GM21390 (cell line): ENCODE data around the gene RTF2.

Experiments
- ATAC-seq: cut with Tn5 transposase; IDR thresholded peaks from one replicate; pipeline ENCODE4 v1.9.1; 2021; ENCODE audit not compliant: unreplicated experiment

RTF2 gene

DNA sequence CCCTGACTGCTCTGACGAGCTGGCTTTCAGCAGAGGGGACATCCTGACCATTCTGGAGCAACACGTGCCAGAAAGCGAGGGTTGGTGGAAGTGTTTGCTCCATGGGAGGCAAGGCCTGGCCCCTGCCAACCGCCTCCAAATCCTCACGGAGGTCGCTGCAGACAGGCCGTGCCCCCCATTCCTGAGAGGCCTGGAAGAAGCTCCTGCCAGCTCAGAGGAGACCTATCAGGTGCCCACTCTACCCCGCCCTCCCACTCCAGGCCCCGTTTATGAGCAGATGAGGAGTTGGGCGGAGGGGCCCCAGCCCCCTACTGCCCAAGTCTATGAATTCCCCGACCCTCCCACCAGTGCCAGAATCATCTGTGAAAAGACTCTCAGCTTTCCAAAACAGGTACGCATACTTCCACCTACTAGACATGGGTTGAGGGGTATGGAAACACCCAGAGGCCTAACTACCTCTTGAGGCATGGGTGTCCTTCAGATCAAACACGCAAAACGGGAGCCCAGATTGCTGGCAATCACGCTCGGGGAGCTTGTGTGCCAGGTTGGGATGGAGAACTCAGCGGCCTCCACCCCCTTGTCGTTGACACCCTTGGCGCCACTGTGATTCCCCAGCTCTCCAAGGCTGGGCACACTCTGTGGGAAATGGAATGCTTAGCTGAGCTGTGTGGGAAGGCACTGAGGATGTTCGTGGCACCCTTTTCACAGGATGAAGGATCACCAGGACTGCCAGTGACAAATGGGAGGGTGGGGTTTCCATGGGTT lies 31.0 kb upstream of the RTF2 start:
- no peak for ATAC-seq

- no peak for ATAC-seq
These were observed 30.1 kb upstream of the RTF2 start for GRCh38 chr20:56438284-56438683.

DNA sequence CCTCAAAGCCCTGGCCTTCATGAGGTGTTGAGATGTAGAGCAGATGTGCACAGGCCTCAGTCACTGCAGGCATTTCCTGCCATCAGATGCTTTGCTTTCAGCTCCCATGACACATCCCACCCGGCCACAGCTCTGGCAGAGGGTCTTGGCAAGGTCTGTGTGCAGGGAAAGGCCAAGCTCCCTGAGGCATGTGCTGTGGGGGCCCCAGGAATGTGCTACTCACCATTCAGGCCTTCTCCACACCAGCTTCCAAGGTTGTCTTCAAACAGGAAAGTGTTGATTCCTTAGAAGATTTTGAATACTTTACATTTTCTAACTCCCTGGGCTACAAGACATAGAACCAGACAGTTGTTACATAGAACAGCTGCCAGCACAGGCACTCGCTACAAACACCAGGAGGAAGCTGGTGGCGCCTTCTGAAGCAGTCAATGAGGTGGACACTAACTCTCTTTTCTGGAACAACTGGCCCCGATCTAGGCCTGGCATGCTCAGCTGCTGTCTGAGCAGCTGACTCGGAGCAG lies 28.6 kb upstream of the RTF2 start:
- no peak for ATAC-seq

- ATAC-seq = peak; percentile 73
These were observed 27.9 kb upstream of the RTF2 start for GRCh38 chr20:56440346-56441007.

- ATAC-seq = no peak
These were observed 25.8 kb upstream of the RTF2 start for GRCh38 chr20:56442389-56443365.

- no peak for ATAC-seq
These were observed 24.5 kb upstream of the RTF2 start for GRCh38 chr20:56443654-56444540.

DNA sequence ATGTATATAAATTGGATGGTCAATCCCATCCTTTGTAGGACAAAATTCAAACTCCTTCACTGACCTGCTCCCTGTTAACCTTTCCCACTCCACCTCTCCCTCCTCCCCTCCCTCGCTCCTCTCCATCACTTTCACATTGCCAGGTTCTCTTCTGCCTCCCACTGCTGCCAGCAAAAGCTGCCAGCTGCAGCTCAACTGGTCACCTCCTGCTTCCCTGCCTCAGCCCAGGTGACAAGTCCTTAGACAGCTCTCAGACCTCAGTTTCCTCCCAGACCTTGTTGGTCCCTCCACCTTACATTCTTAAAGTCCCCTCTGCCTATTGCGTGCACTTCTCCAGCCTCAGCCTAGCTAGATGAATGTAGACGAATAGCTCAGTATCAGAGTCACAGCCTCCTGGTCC lies 23.3 kb upstream of the RTF2 start:
- no peak for ATAC-seq

GRCh38 chr20:56445540-56445939 lies 22.9 kb upstream of the RTF2 start:
- no peak for ATAC-seq

DNA sequence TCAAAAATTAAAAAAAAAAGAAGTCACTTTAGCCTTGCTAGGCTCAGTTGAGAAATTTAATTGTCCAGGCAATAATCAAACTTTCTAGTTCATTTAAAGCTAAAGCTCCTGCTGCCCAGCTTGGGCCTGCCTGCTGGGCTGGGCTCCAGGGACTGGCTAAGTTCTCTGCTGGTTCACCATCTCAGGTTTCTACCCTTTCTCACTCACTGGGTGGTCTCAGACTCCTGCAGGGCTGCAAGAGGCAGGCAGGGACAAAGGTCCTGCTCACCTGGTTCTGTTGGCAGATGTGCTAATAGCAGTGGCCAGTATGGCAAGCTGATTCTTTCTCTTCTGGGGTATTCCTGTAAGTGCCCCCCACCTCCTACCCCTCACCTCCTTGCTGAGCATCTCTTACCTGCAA lies 21.2 kb upstream of the RTF2 start:
- no peak for ATAC-seq

DNA sequence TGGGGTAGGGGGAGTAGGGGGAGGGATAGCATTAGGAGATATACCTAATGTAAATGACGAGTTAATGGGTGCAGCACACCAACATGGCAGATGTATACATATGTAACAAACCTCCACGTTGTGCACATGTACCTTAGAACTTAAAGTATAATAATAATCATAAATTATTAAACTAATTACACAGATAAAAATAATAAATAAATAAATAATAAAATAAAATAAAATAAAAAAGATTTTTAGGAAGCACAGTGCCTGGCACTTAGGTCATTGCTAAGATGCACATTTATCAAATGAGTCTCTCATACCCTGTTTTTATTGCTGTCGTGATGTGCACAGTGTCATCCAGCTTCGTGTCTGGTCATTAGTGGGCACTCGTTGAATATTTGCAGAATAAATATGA lies 19.0 kb upstream of the RTF2 start:
- ATAC-seq = no peak

- ATAC-seq = no peak
These were observed 17.2 kb upstream of the RTF2 start for GRCh38 chr20:56451056-56451765.

GRCh38 chr20:56453352-56453751 lies 15.1 kb upstream of the RTF2 start:
- ATAC-seq = peak; percentile 74

GRCh38 chr20:56454754-56455153 lies 13.7 kb upstream of the RTF2 start:
- ATAC-seq = peak; percentile 70

DNA sequence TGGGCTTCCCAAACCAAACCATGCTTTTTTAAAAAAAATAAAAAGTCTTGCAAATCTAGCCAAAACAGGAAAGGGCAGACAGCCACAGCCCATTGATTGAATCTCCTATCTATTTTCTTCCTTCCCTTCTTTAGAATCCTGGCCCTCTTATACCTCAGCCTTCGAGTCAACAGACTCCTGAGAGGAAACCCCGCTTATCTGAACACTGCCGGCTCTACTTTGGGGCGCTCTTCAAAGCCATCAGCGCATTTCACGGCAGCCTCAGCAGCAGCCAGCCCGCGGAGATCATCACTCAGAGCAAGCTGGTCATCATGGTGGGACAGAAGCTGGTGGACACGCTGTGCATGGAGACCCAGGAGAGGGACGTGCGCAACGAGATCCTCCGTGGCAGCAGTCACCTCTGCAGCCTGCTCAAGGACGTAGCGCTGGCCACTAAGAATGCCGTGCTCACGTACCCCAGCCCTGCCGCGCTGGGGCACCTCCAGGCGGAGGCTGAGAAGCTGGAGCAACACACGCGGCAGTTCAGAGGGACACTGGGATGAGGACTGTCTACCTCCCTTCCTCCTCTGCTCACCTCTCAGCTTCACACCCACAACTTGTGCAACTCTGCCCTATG lies 10.1 kb upstream of the RTF2 start:
- no peak for ATAC-seq

GRCh38 chr20:56460459-56460858 lies 8.0 kb upstream of the RTF2 start:
- no peak for ATAC-seq

DNA sequence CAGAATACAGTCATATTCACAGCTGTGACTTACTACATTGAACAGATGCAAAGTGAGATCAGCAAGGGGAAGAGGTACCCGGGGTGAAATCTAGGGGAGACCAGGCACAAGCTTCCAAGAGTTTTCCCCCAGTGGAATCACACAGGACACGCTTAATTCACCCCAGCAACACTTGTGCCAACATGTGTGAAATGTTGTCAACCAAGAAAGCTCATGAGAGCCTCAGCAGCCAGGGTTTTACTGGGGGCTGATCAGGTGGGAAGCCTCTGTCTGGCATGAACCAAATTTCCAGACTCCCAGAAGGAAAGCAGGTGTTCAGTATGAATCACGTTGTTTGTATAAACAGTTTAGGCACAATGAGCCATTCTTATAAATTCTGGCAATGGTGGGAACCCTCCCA lies 6.9 kb upstream of the RTF2 start:
- ATAC-seq = no peak

DNA sequence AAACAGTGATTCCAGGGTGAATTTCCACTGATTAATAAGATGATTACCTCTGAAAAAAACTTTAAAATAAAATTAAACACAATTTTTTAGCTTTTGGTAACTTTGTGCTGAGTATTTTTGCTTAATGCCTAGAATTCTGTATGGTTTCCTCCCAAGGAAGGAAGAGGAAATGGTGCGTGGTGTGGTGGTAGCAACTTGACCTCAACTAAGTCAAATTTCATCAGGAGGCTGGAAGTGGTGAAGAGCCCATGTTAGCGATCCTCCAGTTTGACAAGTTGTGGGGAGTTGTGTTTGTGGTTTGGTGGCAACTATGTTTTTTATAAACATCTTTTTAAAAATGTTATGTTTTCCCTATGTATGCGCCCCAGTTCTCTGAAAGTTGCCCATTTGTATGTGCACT lies 5.0 kb upstream of the RTF2 start:
- no peak for ATAC-seq

DNA sequence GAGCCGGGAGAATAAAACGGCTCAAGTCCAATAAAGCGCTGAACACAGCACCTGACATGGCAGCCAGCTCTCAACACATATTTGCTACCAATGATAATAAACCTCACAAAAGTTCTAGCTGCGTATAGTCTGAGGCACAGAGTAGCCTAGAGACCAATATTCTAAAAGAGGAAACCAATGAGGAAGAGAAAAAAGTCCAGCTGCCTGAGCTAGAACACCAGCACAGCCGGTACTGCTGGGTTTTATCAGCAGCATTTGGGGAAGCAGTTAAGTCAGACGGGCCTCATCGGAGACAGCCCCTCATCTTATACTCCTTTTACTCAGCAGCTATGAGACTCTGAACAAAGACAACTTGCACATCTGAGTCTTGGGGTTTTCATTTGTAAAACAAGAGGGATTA lies 2.4 kb upstream of the RTF2 start:
- ATAC-seq = no peak

DNA sequence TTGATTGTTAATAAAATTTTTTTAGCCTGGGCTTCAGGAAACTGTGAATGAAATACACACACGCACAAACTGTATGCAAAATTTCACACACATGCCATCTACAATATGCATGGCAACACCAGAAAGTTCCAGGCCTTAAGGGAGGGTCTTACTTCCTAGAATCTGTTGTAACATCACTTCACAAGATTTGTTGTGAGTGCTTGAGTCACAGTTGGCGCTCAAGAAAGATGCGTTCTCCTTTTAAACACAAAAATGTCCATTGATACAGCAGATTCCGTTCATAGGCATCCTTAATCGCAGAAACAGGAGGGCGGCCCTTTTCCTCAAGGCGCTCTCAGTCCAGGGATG lies 485 bp upstream of the RTF2 start:
- no peak for ATAC-seq
